Right renal cortex interstitium (tissue), 3 donors: ENCODE results near the gene ARMC7. TPM values are rescaled to one million over a fixed set of nuclear protein-coding genes. Genes with fewer than 3 reads are reported as not detected.

Source experiments
- DNase-seq, 3 donors: peaks; one replicate each; pipeline ENCODE4 v3.0.0-alpha.2; 2013; ENCODE audit warnings: low read depth in 3 of 3, low spot score in 2 of 3
- polyA plus RNA-seq, 3 donors: library from polyadenylated mRNA; unstranded; fragments of 120-200 nt; gene quantifications; one replicate each; pipeline ENCODE4 v1.2.1, GENCODE V29; 2013; ENCODE audit not compliant: insufficient read length in 3 of 3

Gene ARMC7
- polyA plus RNA-seq, 3 donors: 15.4 to 18.8 (median 16.3) TPM

- DNase-seq: no peak
Measured at GRCh38 chr17:75098861-75099260, 10.9 kb upstream of the ARMC7 start.

- no peak for DNase-seq
Measured at GRCh38 chr17:75099881-75100595, 9.7 kb upstream of the ARMC7 start.

GRCh38 chr17:75102385-75102821 lies 7.4 kb upstream of the ARMC7 start:
- DNase-seq: no peak

- no peak for DNase-seq
Measured at GRCh38 chr17:75103601-75104554, 5.9 kb upstream of the ARMC7 start.

GRCh38 chr17:75105126-75106080 lies 4.4 kb upstream of the ARMC7 start:
- no peak for DNase-seq

- DNase-seq: no peak
Measured at GRCh38 chr17:75108193-75108592, 1.6 kb upstream of the ARMC7 start.

GRCh38 chr17:75109046-75109406 lies 743 bp upstream of the ARMC7 start:
- DNase-seq: no peak

GRCh38 chr17:75110234-75110937 lies 617 bp downstream of the ARMC7 start:
- DNase-seq: no peak

GRCh38 chr17:75111777-75112335 lies 2.1 kb downstream of the ARMC7 start:
- DNase-seq: no peak

- DNase-seq: peak; percentile 89 to 91 (median 90)
Measured at GRCh38 chr17:75113798-75114551, 4.2 kb downstream of the ARMC7 start.

- no peak for DNase-seq
Measured at GRCh38 chr17:75114552-75115314, 5.0 kb downstream of the ARMC7 start.

- no peak for DNase-seq
Measured at GRCh38 chr17:75115555-75115954, 5.8 kb downstream of the ARMC7 start.

- DNase-seq: no peak
Measured at GRCh38 chr17:75116737-75117136, 7.0 kb downstream of the ARMC7 start.

- no peak for DNase-seq
Measured at GRCh38 chr17:75118307-75118706, 8.5 kb downstream of the ARMC7 start.

- DNase-seq: no peak
Measured at GRCh38 chr17:75124041-75124818, 14.5 kb downstream of the ARMC7 start.

- DNase-seq: no peak
Measured at GRCh38 chr17:75124819-75125162, 15.0 kb downstream of the ARMC7 start.

- no peak for DNase-seq
Measured at GRCh38 chr17:75125984-75126383, 16.2 kb downstream of the ARMC7 start.

- DNase-seq: no peak
Measured at GRCh38 chr17:75126954-75127353, 17.2 kb downstream of the ARMC7 start.
